HL-60/S4 (cell line): ENCODE measurements around the gene MTG2.

Source experiments
- in situ Hi-C: fragments of 300-500 bp; cut with MboI; formaldehyde crosslinking; loops from 2 replicates; pipeline ENCODE4 v1.14.3; 2022; ENCODE audit warnings: low sequenced_read_pairs

Gene MTG2

GRCh38 chr20:62160876-62161275 lies 22.0 kb upstream of the MTG2 start:
- in situ Hi-C loops = no loop called here

GRCh38 chr20:62161347-62161746 lies 21.5 kb upstream of the MTG2 start:
- in situ Hi-C loops = no loop called here

- in situ Hi-C loops = no loop called here
Observed at GRCh38 chr20:62162765-62163484, 19.9 kb upstream of the MTG2 start.

GRCh38 chr20:62163485-62163865 lies 19.4 kb upstream of the MTG2 start:
- in situ Hi-C loops = no loop called here

- in situ Hi-C loops = no loop called here
Observed at GRCh38 chr20:62163986-62164762, 18.7 kb upstream of the MTG2 start.

- in situ Hi-C loops = no loop called here
Observed at GRCh38 chr20:62164879-62165761, 17.7 kb upstream of the MTG2 start.

- in situ Hi-C loops = no loop called here
Observed at GRCh38 chr20:62165762-62166399, 16.9 kb upstream of the MTG2 start.

GRCh38 chr20:62167474-62167873 lies 15.4 kb upstream of the MTG2 start:
- in situ Hi-C loops = no loop called here

- in situ Hi-C loops = no loop called here
Observed at GRCh38 chr20:62168061-62168460, 14.8 kb upstream of the MTG2 start.

- in situ Hi-C loops = no loop called here
Observed at GRCh38 chr20:62168890-62169435, 13.9 kb upstream of the MTG2 start.

- in situ Hi-C loops = no loop called here
Observed at GRCh38 chr20:62170536-62170935, 12.3 kb upstream of the MTG2 start.

- in situ Hi-C loops = no loop called here
Observed at GRCh38 chr20:62171245-62171644, 11.6 kb upstream of the MTG2 start.

- in situ Hi-C loops = no loop called here
Observed at GRCh38 chr20:62172666-62173065, 10.2 kb upstream of the MTG2 start.

GRCh38 chr20:62174021-62174804 lies 8.6 kb upstream of the MTG2 start:
- in situ Hi-C loops = no loop called here

GRCh38 chr20:62174870-62175624 lies 7.8 kb upstream of the MTG2 start:
- in situ Hi-C loops = no loop called here

- in situ Hi-C loops = no loop called here
Observed at GRCh38 chr20:62175711-62176110, 7.1 kb upstream of the MTG2 start.

GRCh38 chr20:62176866-62177265 lies 6.0 kb upstream of the MTG2 start:
- in situ Hi-C loops = no loop called here

- in situ Hi-C loops = no loop called here
Observed at GRCh38 chr20:62177307-62177706, 5.5 kb upstream of the MTG2 start.
